Erythroblast (primary cell): ENCODE results near the gene BATF3.
"Not testable (repeated sequence)": the region's sequence is repeated elsewhere in the genome, so short reads cannot be mapped to it uniquely, and the experiment has no call there.

ENCODE experiments used
- DNase-seq, 2 experiments: peaks; one replicate each; lab custom pipeline; 2025; lab: John Stamatoyannopoulos, UW
- GATA1 ChIP-seq: IDR thresholded peaks from 2 replicates; pipeline ENCODE4 v1.6.1; 2011; ENCODE audit warnings: low read depth, mild to moderate bottlenecking, control low read depth, low read length, moderate library complexity
- POLR2A ChIP-seq: IDR thresholded peaks from 2 replicates; pipeline ENCODE4 v1.6.1; 2011; ENCODE audit warnings: mild to moderate bottlenecking, low read length

BATF3 gene

GRCh38 chr1:212699625-212700222, at the start of gene BATF3:
Gene BATF3 (minus strand): TSS chr1:212699840. CDS start chr1:212699762, 78 bp downstream.
- DNase-seq = peak; percentile 33 to 56
- TF ChIP-seq POLR2A (no peak), GATA1 (no peak)

- DNase-seq = no peak
- no peak for TF ChIP-seq GATA1
- TF ChIP-seq POLR2A = no peak
These were observed 46.9 kb upstream of the BATF3 start for GRCh38 chr1:212746546-212746945.

- DNase-seq = no peak
- TF ChIP-seq POLR2A = no peak
- no peak for TF ChIP-seq GATA1
These were observed 45.7 kb upstream of the BATF3 start for GRCh38 chr1:212745303-212745702.

GRCh38 chr1:212743901-212744475, 44.3 kb upstream of the BATF3 start:
- no peak for DNase-seq

GRCh38 chr1:212738330-212738729, 38.7 kb upstream of the BATF3 start:
- no peak for TF ChIP-seq GATA1
- TF ChIP-seq POLR2A = no peak
- no peak for DNase-seq

More at GRCh38 chr1:212743901-212744475, 44.3 kb upstream of the BATF3 start:
- TF ChIP-seq GATA1 (no peak), POLR2A (no peak)

GRCh38 chr1:212737559-212737958, 37.9 kb upstream of the BATF3 start:
- no peak for DNase-seq
- TF ChIP-seq GATA1 = no peak
- TF ChIP-seq POLR2A = no peak

- DNase-seq = no peak
- no peak for TF ChIP-seq GATA1
- no peak for TF ChIP-seq POLR2A
These were observed 33.5 kb upstream of the BATF3 start for GRCh38 chr1:212733109-212733508.

GRCh38 chr1:212731630-212732029, 32.0 kb upstream of the BATF3 start:
- no peak for DNase-seq
- no peak for TF ChIP-seq POLR2A

- DNase-seq = no peak
- TF ChIP-seq GATA1 (no peak), POLR2A (no peak)
These were observed 29.0 kb upstream of the BATF3 start for GRCh38 chr1:212728606-212729005.

GRCh38 chr1:212727386-212728181, 27.9 kb upstream of the BATF3 start:
- no peak for DNase-seq

GRCh38 chr1:212724679-212725078, 25.0 kb upstream of the BATF3 start:
- DNase-seq = not testable (repeated sequence)

More at GRCh38 chr1:212727386-212728181, 27.9 kb upstream of the BATF3 start:
- TF ChIP-seq GATA1 (no peak), POLR2A (no peak)

GRCh38 chr1:212722270-212722957, 22.8 kb upstream of the BATF3 start:
- DNase-seq = no peak
- TF ChIP-seq POLR2A = no peak
- TF ChIP-seq GATA1 = no peak

- no peak for DNase-seq
- TF ChIP-seq GATA1 (no peak), POLR2A (no peak)
These were observed 22.0 kb upstream of the BATF3 start for GRCh38 chr1:212721388-212722247.

GRCh38 chr1:212719633-212720032, 20.0 kb upstream of the BATF3 start:
- TF ChIP-seq POLR2A (no peak), GATA1 (no peak)
- DNase-seq = no peak
